ENCODE data around the gene CD84.
"Not testable (repeated sequence)": the region's sequence is repeated elsewhere in the genome, so short reads cannot be mapped to it uniquely, and the experiment has no call there.

Gene CD84

GRCh38 chr1:160608941-160609340 lies 29.6 kb upstream of the CD84 start:
- no peak for DNase-seq (ENCODE audit: low read depth in 2 of 2)

- DNase-seq (ENCODE audit: low read depth in 2 of 2): no peak
Observed at GRCh38 chr1:160608514-160608913, 29.2 kb upstream of the CD84 start.

- DNase-seq (ENCODE audit: low read depth in 2 of 2): no peak
Observed at GRCh38 chr1:160608057-160608456, 28.8 kb upstream of the CD84 start.

- no peak for DNase-seq (ENCODE audit: low read depth in 2 of 2)
Observed at GRCh38 chr1:160607672-160608032, 28.4 kb upstream of the CD84 start.

DNA sequence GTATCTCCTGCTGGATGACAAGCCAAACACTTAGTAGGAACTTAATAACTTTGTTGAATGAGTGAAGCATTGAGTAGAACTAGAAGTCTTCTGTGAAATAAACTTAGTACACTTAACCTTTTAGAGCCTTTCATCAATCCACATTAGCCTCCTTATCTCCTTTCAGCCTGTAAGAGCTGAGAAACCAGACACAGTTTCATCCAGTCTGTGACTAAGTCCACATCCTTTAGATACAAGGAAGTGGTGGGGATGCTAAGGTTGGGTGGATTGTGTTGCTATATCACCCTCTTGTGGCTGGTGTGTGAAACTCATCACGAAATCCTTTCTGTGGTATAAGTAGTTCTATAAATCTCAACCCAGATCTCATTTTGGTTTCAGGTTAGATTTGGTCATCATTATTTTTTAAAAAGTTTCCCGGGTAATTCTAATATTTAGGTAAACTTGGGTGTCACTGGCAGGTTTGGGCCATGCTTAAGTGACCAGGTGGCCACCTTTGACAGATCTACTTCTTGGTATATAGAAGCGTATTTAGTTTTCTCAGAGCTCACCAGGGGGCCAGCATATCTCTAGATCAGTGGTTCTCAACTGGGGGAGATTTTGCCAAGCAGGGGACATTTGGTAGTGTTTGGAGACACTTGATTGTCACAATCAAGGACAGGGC lies 27.8 kb upstream of the CD84 start:
- DNase-seq (ENCODE audit: low read depth in 2 of 2): peak; percentile 25 to 31

- DNase-seq (ENCODE audit: low read depth in 2 of 2): no peak
Observed at GRCh38 chr1:160606611-160607010, 27.3 kb upstream of the CD84 start.

GRCh38 chr1:160605792-160606479 lies 26.6 kb upstream of the CD84 start:
- DNase-seq (ENCODE audit: low read depth in 2 of 2): no peak

- DNase-seq (ENCODE audit: low read depth in 2 of 2): no peak
Observed at GRCh38 chr1:160605205-160605604, 25.9 kb upstream of the CD84 start.

DNA sequence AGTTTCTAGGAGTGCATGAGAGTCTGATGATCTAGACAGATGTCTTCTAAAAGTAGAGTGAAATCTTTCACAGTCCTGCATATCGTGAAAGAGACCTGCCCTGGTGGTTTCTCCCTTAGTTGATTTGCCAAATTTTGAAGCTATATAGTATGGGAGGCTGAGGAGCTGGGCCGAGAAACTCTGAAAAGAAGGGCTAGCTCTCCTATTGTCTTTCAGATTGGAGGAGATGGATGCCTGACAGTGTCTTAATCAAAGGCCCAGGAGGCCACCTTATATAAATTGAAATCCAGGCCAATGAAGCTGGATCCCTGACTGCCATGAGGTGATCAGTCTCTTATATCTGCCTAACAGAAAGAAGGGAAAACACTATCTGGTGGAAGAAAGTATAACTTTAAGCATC lies 18.4 kb upstream of the CD84 start:
- DNase-seq (ENCODE audit: low read depth in 2 of 2): no peak

DNA sequence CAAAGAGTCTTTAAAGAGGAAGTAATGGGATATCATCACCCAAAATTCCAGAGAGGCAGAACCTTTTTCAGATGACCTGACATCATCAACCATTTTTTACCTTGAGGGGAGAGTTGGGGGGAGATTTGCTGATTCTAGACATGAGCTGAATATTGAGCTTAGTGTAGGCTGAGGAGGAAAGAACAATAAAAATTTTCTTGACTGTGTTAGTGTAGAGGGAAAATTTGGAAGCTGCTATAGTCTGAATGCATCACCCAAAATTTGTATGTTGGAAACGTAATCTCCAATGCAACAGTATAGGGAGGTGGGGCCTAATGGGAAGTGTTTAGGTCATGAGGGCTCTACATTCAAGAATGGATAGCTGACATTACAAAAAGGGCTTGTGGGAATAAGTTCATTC lies 17.8 kb upstream of the CD84 start:
- DNase-seq (ENCODE audit: low read depth in 2 of 2): no peak

DNA sequence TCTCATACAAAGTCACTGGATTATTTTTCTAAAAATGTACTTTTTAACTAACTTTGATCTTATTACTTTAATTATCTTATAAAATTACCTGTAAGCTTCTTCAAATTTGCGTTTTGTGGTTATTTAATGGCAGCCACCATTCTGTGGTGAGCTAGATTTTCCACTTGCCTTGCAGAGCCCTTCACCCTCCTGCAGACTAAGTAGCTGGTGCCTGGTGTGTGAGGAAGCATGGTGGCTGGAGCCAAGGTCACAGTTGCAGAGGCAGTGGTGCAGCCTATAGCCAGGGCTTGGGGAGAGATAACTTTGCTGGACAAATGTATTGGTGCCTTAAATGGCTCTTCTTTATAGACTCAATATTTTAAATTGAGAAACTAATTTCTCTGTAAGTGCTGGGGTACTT lies 11.2 kb upstream of the CD84 start:
- no peak for DNase-seq (ENCODE audit: low read depth in 2 of 2)

DNA sequence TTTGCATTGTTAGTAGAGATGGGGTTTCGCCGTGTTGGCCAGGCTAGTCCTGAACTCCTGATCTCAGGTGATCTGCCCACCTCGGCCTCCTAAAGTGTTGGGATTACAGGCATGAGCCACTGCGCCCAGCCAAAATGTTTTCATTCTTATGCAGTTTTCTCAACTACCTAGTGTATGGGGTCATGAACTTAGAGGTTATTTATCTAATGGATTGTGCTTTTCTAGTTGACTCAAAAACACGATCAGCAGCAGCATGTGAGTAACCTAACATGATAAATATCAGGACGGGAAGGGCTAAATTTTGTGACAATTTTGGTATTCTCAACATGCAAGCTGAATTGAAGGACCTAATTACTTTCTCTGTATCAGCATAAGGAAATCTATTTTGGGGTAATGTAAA lies 9.2 kb upstream of the CD84 start:
- no peak for DNase-seq (ENCODE audit: low read depth in 2 of 2)

- no peak for DNase-seq (ENCODE audit: low read depth in 2 of 2)
Observed at GRCh38 chr1:160584784-160585183, 5.5 kb upstream of the CD84 start.

DNA sequence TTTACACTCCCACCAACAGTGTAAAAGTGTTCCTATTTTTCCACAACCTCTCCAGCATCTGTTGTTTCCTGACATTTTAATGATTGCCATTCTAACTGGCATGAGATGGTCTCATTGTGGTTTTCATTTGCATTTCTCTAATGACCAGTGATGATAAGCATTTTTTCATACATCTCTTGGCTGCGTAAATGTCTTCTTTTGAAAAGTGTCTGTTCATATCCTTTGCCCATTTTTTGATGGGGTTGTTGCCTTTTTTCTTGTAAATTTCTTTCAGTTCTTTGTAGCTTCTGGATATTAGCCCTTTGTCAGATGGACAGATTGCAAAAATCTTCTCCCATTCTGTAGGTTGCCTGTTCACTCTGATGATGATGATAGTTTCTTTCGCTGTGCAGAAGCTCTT lies 3.7 kb upstream of the CD84 start:
- not testable (repeated sequence) for DNase-seq (ENCODE audit: low read depth in 2 of 2)

DNA sequence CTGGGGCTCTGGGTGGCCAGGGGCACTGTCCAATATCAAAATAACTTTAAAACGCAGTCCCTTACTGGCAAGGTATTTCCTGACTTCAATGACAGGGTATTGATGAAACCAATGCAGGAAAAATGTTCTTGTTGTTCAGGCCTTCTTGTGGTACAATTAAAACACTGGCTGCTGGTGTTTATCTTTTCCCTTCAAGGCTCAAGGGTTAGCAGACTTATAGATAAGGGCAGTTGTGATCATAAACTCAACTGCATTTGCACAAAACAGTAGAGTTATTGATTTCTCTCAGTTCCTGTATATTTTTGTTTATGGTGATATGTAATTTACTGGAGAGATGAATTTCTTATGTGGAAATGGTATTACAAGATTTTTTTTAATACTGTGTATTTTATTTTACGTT lies 2.7 kb upstream of the CD84 start:
- no peak for DNase-seq (ENCODE audit: low read depth in 2 of 2)

DNA sequence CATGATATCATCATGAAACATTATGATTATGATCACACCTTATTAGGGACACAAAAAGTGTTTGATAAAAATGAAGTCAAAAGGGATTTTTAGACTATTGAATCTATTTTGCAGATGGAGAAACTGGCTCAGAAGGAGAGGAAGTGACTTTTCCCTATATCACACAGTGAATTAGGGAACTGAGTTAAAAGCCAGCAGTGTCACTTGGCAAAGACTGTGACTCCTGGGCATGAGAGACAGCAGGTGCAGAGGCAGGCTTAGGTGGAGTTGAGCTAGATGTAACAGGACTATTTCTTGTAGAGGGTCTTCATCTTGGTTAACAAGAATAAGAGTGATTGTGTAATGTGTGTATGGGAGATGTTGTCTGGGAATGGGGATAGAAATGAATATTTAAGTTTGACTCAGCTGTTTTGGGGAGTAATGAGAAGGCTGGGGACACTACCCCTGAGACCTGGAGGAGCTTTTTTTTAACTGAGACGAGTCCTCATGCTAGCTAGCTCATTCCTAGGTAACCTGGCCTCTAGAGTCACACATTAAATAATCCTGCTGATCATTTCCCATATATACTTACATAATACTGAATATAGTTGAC lies 1.0 kb upstream of the CD84 start:
- no peak for DNase-seq (ENCODE audit: low read depth in 2 of 2)

DNA sequence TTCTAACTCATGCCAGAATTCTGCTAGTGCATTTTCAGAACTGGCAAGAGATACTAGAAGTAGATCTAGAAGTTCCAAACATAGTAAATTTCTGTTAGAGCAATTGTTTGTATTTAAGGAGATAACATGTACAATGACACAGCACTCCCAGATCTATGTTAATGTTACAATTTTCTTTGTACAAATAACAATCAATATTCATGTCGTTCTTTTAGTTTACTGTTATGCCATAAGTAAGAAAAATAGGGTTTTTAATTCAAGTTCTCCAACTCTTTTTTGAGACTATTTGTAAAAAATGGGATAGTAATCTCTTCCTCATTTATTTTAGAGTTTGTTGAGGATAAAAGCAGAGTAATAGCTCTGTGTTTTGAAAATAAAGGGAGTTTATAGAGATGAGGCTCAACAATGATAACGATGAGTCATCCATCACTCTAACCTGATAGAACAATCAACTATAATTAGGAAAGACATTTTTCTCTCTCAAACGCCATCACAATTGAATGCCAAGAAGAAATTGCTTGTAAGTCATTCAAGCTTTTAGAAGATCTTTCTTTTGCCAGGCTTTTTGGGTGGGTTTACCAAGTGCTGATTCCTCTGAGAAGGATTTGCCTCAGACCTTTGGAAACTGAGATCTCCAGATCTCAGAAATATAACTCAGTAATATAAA lies 638 bp downstream of the CD84 start:
- no peak for DNase-seq (ENCODE audit: low read depth in 2 of 2)

GRCh38 chr1:160578175-160578524 lies 1.1 kb downstream of the CD84 start:
- DNase-seq (ENCODE audit: low read depth in 2 of 2): no peak

DNA sequence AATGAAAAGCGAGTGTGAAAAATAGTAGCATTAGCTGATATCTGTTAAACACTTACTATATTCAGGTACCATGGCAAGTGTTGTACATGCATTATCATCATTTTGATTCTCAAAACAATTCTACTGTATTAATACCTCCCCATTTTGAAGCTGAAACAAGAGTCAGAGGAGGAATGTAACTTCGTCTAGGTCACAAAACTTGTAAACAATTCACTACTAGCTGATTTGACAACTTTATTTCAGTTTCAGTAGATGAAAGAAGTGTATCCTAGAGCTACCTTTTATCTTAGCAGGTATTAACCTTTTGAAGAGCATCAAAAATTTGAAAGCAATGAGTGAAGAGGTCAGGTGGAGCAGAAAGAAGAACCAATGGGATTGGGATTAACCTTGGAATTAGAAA lies 1.6 kb downstream of the CD84 start:
- no peak for DNase-seq (ENCODE audit: low read depth in 2 of 2)

- no peak for DNase-seq (ENCODE audit: low read depth in 2 of 2)
Observed at GRCh38 chr1:160576884-160577283, 2.4 kb downstream of the CD84 start.

GRCh38 chr1:160576390-160576789 lies 2.9 kb downstream of the CD84 start:
- DNase-seq (ENCODE audit: low read depth in 2 of 2): no peak

- DNase-seq (ENCODE audit: low read depth in 2 of 2): no peak
Observed at GRCh38 chr1:160575112-160575664, 4.1 kb downstream of the CD84 start.

DNA sequence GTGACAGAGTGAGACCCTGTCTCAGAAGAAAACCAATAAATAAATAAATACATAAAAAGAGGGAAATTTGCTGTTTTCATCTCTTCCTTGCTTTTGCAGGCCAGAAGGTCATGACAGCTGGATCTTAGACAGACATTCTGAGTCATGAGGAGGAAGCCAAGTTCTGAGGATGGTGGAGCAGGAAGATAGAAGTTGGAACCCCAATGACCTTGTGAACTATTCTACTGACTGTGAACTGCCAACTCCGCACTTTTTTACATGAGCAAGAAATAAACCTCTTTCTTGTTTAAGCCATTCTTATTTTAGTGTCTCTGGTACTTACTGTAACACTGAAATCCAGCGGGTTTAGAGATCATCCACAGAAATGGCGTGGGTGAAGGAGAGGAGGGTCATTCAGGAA lies 8.5 kb downstream of the CD84 start:
- no peak for DNase-seq (ENCODE audit: low read depth in 2 of 2)
